ENCODE results near the gene CP. TPM values are rescaled to one million over a fixed set of nuclear protein-coding genes. Genes with fewer than 3 reads are reported as not detected.
A peak's percentile ranks its signal among the peaks of the same experiment; 100 is the strongest.
"Not testable (repeated sequence)": the region's sequence is repeated elsewhere in the genome, so short reads cannot be mapped to it uniquely, and the experiment has no call there.

Gene CP
- total RNA-seq, 3 donors from 2014 or later = 25.9 to 225 (median 30.2) TPM

- DNase-seq (ENCODE audit: low spot score in 2 of 2) = no peak
- H3K27ac ChIP-seq = no peak overlapping the region
- intact Hi-C loops (cut with DNase I; ENCODE audit: low total_unique reads) = no loop called here
- H3K9me3 ChIP-seq = no peaks in the 10 kb centered on the region
- TF ChIP-seq POLR2A (IDR thresholded peaks at IDR 0.05) (no peak), CTCF (IDR thresholded peaks at IDR 0.05) (no peak), POLR2AphosphoS5 (IDR thresholded peaks at IDR 0.05) (no peak)
- H3K4me3 ChIP-seq = no peak overlapping the region
- no peaks in the 10 kb centered on the region for H3K4me1 ChIP-seq
- H3K27me3 ChIP-seq = no peaks in the 10 kb centered on the region
- H3K36me3 ChIP-seq = no peaks in the 10 kb centered on the region
Observed at GRCh38 chr3:149231871-149232270, 10.2 kb upstream of the CP start.

- Histone ChIP-seq H3K9me3 (no peaks in the 10 kb centered on the region), H3K4me3 (no peak overlapping the region), H3K36me3 (no peaks in the 10 kb centered on the region), H3K4me1 (no peaks in the 10 kb centered on the region), H3K27ac (no peak overlapping the region), H3K27me3 (no peaks in the 10 kb centered on the region)
- intact Hi-C loops (cut with DNase I; ENCODE audit: low total_unique reads) = no loop called here
- no peak for DNase-seq (ENCODE audit: low spot score in 2 of 2)
- no peak for TF ChIP-seq CTCF (IDR thresholded peaks at IDR 0.05)
- no peak for TF ChIP-seq POLR2AphosphoS5 (IDR thresholded peaks at IDR 0.05)
- no peak for TF ChIP-seq POLR2A (IDR thresholded peaks at IDR 0.05)
Observed at GRCh38 chr3:149227591-149228268, 6.1 kb upstream of the CP start.

- no peaks in the 10 kb centered on the region for H3K27me3 ChIP-seq
- H3K4me3 ChIP-seq = no peak overlapping the region
- DNase-seq (ENCODE audit: low spot score in 2 of 2) = no peak
- H3K4me1 ChIP-seq = no peaks in the 10 kb centered on the region
- no peaks in the 10 kb centered on the region for H3K9me3 ChIP-seq
- TF ChIP-seq CTCF (IDR thresholded peaks at IDR 0.05) (no peak), POLR2AphosphoS5 (IDR thresholded peaks at IDR 0.05) (no peak), POLR2A (IDR thresholded peaks at IDR 0.05) (no peak)
- H3K36me3 ChIP-seq = no peaks in the 10 kb centered on the region
- intact Hi-C loops (cut with DNase I; ENCODE audit: low total_unique reads) = no loop called here
- H3K27ac ChIP-seq = no peak overlapping the region
Observed at GRCh38 chr3:149226776-149227175, 5.1 kb upstream of the CP start.

DNA sequence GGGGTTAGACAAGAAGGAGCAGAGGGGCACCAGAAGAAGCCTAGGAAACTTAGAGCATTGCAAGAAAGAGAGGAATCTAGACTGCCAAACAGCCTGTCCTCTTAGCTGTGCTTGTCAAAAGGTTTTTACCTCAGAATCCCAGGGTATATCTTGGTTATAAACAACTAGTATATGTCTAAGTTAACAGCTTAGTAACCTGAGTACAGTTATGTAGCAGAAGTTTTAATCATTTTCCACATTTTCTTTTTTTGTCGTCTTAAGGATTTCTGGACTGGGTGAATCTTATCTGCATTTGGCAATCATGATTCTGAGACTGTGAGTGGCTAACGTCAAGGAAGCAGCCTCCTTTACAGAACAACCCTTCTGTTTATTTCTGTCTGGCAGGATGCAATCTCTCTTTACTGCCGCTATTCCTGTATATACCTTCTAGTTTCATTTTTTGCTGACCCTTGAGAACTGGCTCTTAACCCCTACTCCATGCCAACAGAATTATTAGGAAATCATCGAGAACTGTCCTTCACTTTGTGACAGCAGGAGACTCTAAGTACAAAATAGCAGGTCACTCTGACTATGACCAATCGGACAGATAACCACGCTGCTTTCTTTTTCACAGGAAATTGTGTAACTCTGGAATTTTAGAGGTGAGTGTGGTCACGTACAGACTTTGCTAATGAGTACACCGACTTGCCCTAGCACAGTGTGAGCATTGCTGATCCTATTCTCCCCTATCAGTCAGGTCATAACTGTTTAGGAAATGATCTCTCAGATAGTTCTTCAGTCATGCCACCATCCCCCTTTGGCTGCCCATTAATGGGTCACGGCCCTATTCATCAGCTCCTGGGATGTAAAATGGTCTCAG, 3.3 kb upstream of the CP start:
- no peak for DNase-seq (ENCODE audit: low spot score in 2 of 2)
- Histone ChIP-seq H3K4me1 (no peaks in the 10 kb centered on the region), H3K4me3 (peak overlapping the region; percentile 36 to 65 (median 45)), H3K36me3 (no peaks in the 10 kb centered on the region), H3K9me3 (no peaks in the 10 kb centered on the region), H3K27ac (peak overlapping the region; percentile 74 to 78), H3K27me3 (no peaks in the 10 kb centered on the region)
- intact Hi-C loops (cut with DNase I; ENCODE audit: low total_unique reads) = no loop called here
- no peak for TF ChIP-seq CTCF (IDR thresholded peaks at IDR 0.05)
- no peak for TF ChIP-seq POLR2AphosphoS5 (IDR thresholded peaks at IDR 0.05)
- TF ChIP-seq POLR2A (IDR thresholded peaks at IDR 0.05) = no peak

- H3K27me3 ChIP-seq = no peaks in the 10 kb centered on the region
- no peaks in the 10 kb centered on the region for H3K36me3 ChIP-seq
- DNase-seq (ENCODE audit: low spot score in 2 of 2) = no peak
- H3K27ac ChIP-seq = no peak overlapping the region
- no peak overlapping the region for H3K4me3 ChIP-seq
- no peaks in the 10 kb centered on the region for H3K4me1 ChIP-seq
- intact Hi-C loops (cut with DNase I; ENCODE audit: low total_unique reads) = no loop called here
- no peaks in the 10 kb centered on the region for H3K9me3 ChIP-seq
- TF ChIP-seq CTCF (IDR thresholded peaks at IDR 0.05) (no peak), POLR2AphosphoS5 (IDR thresholded peaks at IDR 0.05) (no peak), POLR2A (IDR thresholded peaks at IDR 0.05) (no peak)
Observed at GRCh38 chr3:149223461-149223820, 1.8 kb upstream of the CP start.

- DNase-seq (ENCODE audit: low spot score in 2 of 2); H3K36me3 ChIP-seq; H3K9me3 ChIP-seq; H3K4me1 ChIP-seq; H3K27ac ChIP-seq; H3K27me3 ChIP-seq: not testable (repeated sequence)
- intact Hi-C loops (cut with DNase I; ENCODE audit: low total_unique reads) = loop anchor here (5.0 kb wide), 1 partner anchor 823 kb away; no protein-coding TSS in a partner anchor
- peak overlapping the region in 1 of 3 donors; percentile 0 for H3K4me3 ChIP-seq
Observed at GRCh38 chr3:149219380-149220121, 2.1 kb downstream of the CP start.
